HFFc6 (cell line): Measurements from ENCODE around the gene PPAT. TPM values are rescaled to one million over a fixed set of nuclear protein-coding genes. Genes with fewer than 3 reads are reported as not detected.
A peak's percentile ranks its signal among the peaks of the same experiment; 100 is the strongest.

Experiments
- DNase-seq: peaks from one replicate; pipeline ENCODE4 v3.0.0-alpha.2; 2018
- H3K27ac Mint-ChIP-seq: 2 replicates; pipeline ENCODE4 v1.8.0; 2020; ENCODE audit warnings: mild to moderate bottlenecking, mixed read lengths
- H3K27me3 Mint-ChIP-seq: 2 replicates; pipeline ENCODE4 v1.8.0; 2021; ENCODE audit warnings: mild to moderate bottlenecking, moderate library complexity, mixed read lengths; ENCODE audit not compliant: insufficient read depth
- H3K36me3 Mint-ChIP-seq: 2 replicates; pipeline ENCODE4 v1.8.0; 2021; ENCODE audit warnings: low read depth, mixed read lengths
- H3K4me1 Mint-ChIP-seq: 2 replicates; pipeline ENCODE4 v1.8.0; 2020; ENCODE audit warnings: low read depth, mixed read lengths
- H3K4me3 Mint-ChIP-seq: 2 replicates; pipeline ENCODE4 v1.8.0; 2020; ENCODE audit warnings: mild to moderate bottlenecking, moderate library complexity, mixed read lengths
- H3K9me3 Mint-ChIP-seq: 2 replicates; pipeline ENCODE4 v1.8.0; 2020; ENCODE audit warnings: mild to moderate bottlenecking, mixed read lengths
- CTCF ChIP-seq: fragments of 200-600 bp; sonication (generic); IDR thresholded peaks from 2 replicates; pipeline ENCODE4 v1.5.0; 2021; ENCODE audit warnings: antibody characterized with exemption, mild to moderate bottlenecking
- long read RNA-seq: library from polyadenylated mRNA; unstranded; transcript quantifications from one replicate; pipeline ENCODE4 v2.0.0, GENCODE V29; 2019
- total RNA-seq, 6 experiments: library from RNA; stranded (reverse); fragmentation: NEBNext Ultra II Directional; extraction: Animal tissue kit (Norgen Biotek cat#: 25700); gene quantifications; 2 replicates in 1 of 6; 3 replicates in 5 of 6; pipeline ENCODE4 v1.2.3, GENCODE V29; 2021

Gene PPAT
- total RNA-seq = 10 to 100 TPM; 19.3 to 26.3 (median 22.3) TPM
- long read RNA-seq, full-length matches to known transcripts = 23 of 35 reads
- long read RNA-seq, partial matches to known transcripts = 10 of 35 reads
- long read RNA-seq, other reads (novel, unspliced or antisense) = 2 of 35 reads

- Mint-ChIP-seq H3K4me1 (peaks cover 56% of the 10 kb centered on the region), H3K4me3 (peak within 1 kb of the TSS; percentile 95), H3K27me3 (peaks cover 3% of the 10 kb centered on the region; the same call in 1 of the 2 replicates), H3K9me3 (no peaks in the 10 kb centered on the region), H3K27ac (peak within 1 kb of the TSS; percentile 94), H3K36me3 (peaks cover 8% of the 10 kb centered on the region)
- peak; percentile 97 for DNase-seq
- TF ChIP-seq CTCF = peak; percentile 65
These were observed at the start of gene PPAT for GRCh38 chr4:56435140-56435926. Gene PPAT (minus strand): TSS chr4:56435615. CDS start chr4:56435477, 138 bp downstream.

GRCh38 chr4:56480691-56481090 is 45.3 kb upstream of the PPAT start:
- no peak for TF ChIP-seq CTCF
- Mint-ChIP-seq H3K9me3 (no peaks in the 10 kb centered on the region), H3K36me3 (peaks cover 45% of the 10 kb centered on the region), H3K27ac (no peak overlapping the region), H3K4me1 (no peaks in the 10 kb centered on the region), H3K27me3 (no peaks in the 10 kb centered on the region), H3K4me3 (no peak overlapping the region)
- no peak for DNase-seq

GRCh38 chr4:56477192-56477702 is 41.8 kb upstream of the PPAT start:
- H3K9me3 Mint-ChIP-seq = no peaks in the 10 kb centered on the region
- TF ChIP-seq CTCF = no peak
- H3K4me3 Mint-ChIP-seq = no peak overlapping the region
- no peak overlapping the region; the same call in 1 of the 2 replicates for H3K27ac Mint-ChIP-seq
- H3K36me3 Mint-ChIP-seq = peaks cover 45% of the 10 kb centered on the region
- no peaks in the 10 kb centered on the region for H3K27me3 Mint-ChIP-seq
- DNase-seq = no peak
- H3K4me1 Mint-ChIP-seq = no peaks in the 10 kb centered on the region

- no peaks in the 10 kb centered on the region for H3K27me3 Mint-ChIP-seq
- peaks cover 49% of the 10 kb centered on the region for H3K36me3 Mint-ChIP-seq
- no peaks in the 10 kb centered on the region for H3K9me3 Mint-ChIP-seq
- no peak overlapping the region for H3K4me3 Mint-ChIP-seq
- no peak for TF ChIP-seq CTCF
- no peaks in the 10 kb centered on the region for H3K4me1 Mint-ChIP-seq
- DNase-seq = no peak
- no peak overlapping the region for H3K27ac Mint-ChIP-seq
These were observed 40.5 kb upstream of the PPAT start for GRCh38 chr4:56475917-56476316.

GRCh38 chr4:56469489-56470210 is 34.2 kb upstream of the PPAT start:
- Mint-ChIP-seq H3K9me3 (peaks cover 5% of the 10 kb centered on the region), H3K27me3 (peaks cover 8% of the 10 kb centered on the region), H3K36me3 (peaks cover 44% of the 10 kb centered on the region), H3K4me1 (peaks cover 31% of the 10 kb centered on the region), H3K4me3 (peak overlapping the region; percentile 100), H3K27ac (peak overlapping the region; percentile 13; the same call in 1 of the 2 replicates)
- no peak for DNase-seq
- TF ChIP-seq CTCF = no peak
